ENCODE measurements around the gene GPR151. TPM values are rescaled to one million over a fixed set of nuclear protein-coding genes. Genes with fewer than 3 reads are reported as not detected.
A peak's percentile ranks its signal among the peaks of the same experiment; 100 is the strongest.

GPR151 gene
- total RNA-seq, 1 donor from 2014 or later, result not detected

- Histone ChIP-seq H3K4me2 (ENCODE audit: low read length) (no peak overlapping the region), H3K27ac (ENCODE audit: low read depth, low read length) (no peak overlapping the region), H3K9me3 (ENCODE audit: insufficient read depth, low read depth, low read length) (no peaks in the 10 kb centered on the region), H2AFZ (ENCODE audit: low read depth, low read length) (no peak overlapping the region), H3K27me3 (ENCODE audit: insufficient read depth, low read length) (no peaks in the 10 kb centered on the region), H3K79me2 (ENCODE audit: insufficient read depth, low read length) (no peaks in the 10 kb centered on the region), H3K4me3 (ENCODE audit: insufficient read depth, low read depth, low read length) (no peak overlapping the region), H4K20me1 (ENCODE audit: insufficient read depth, low read length) (no peaks in the 10 kb centered on the region), H3K4me1 (ENCODE audit: insufficient read depth, low read length) (no peaks in the 10 kb centered on the region), H3K36me3 (ENCODE audit: insufficient read depth, low read length) (peaks cover 25% of the 10 kb centered on the region), H3K9ac (ENCODE audit: low read length) (no peak overlapping the region)
- Mint-ChIP-seq H3K36me3 (ENCODE audit: low read depth, unreplicated experiment) (peaks cover 7% of the 10 kb centered on the region), H3K27me3 (ENCODE audit: low read depth, unreplicated experiment) (no peaks in the 10 kb centered on the region), H3K4me1 (ENCODE audit: low read depth, unreplicated experiment) (no peaks in the 10 kb centered on the region), H3K4me3 (ENCODE audit: unreplicated experiment) (no peak overlapping the region), H3K9me3 (ENCODE audit: unreplicated experiment) (no peaks in the 10 kb centered on the region), H3K27ac (ENCODE audit: unreplicated experiment) (no peak overlapping the region)
- no peak for DNase-seq (ENCODE audit: low read depth)
- TF ChIP-seq CTCF (IDR thresholded peaks at IDR 0.05; ENCODE audit: insufficient read depth, low read depth, low read length) (no peak), EZH2 (IDR thresholded peaks at IDR 0.05; ENCODE audit: insufficient read depth, low read length) (no peak)
- FAIRE-seq, result no peak
These were observed 1.4 kb downstream of the GPR151 start for GRCh38 chr5:146514575-146514974.

GRCh38 chr5:146513462-146513861 lies 2.5 kb downstream of the GPR151 start:
- no peak for DNase-seq (ENCODE audit: low read depth)
- no peaks in the 10 kb centered on the region for H3K9me3 Mint-ChIP-seq (ENCODE audit: unreplicated experiment)
- no peak overlapping the region for H3K27ac ChIP-seq (ENCODE audit: low read depth, low read length)
- peaks cover 29% of the 10 kb centered on the region for H3K36me3 ChIP-seq (ENCODE audit: insufficient read depth, low read length)
- no peak overlapping the region for H2AFZ ChIP-seq (ENCODE audit: low read depth, low read length)
- H3K4me2 ChIP-seq (ENCODE audit: low read length), result no peak overlapping the region
- H3K36me3 Mint-ChIP-seq (ENCODE audit: low read depth, unreplicated experiment), result peaks cover 7% of the 10 kb centered on the region
- no peaks in the 10 kb centered on the region for H3K27me3 Mint-ChIP-seq (ENCODE audit: low read depth, unreplicated experiment)
- no peaks in the 10 kb centered on the region for H3K4me1 ChIP-seq (ENCODE audit: insufficient read depth, low read length)
- no peaks in the 10 kb centered on the region for H4K20me1 ChIP-seq (ENCODE audit: insufficient read depth, low read length)
- no peak for TF ChIP-seq CTCF (IDR thresholded peaks at IDR 0.05; ENCODE audit: insufficient read depth, low read depth, low read length)
- no peak for TF ChIP-seq EZH2 (IDR thresholded peaks at IDR 0.05; ENCODE audit: insufficient read depth, low read length)
- H3K4me1 Mint-ChIP-seq (ENCODE audit: low read depth, unreplicated experiment), result no peaks in the 10 kb centered on the region
- no peak overlapping the region for H3K4me3 Mint-ChIP-seq (ENCODE audit: unreplicated experiment)
- H3K27ac Mint-ChIP-seq (ENCODE audit: unreplicated experiment), result no peak overlapping the region
- H3K9ac ChIP-seq (ENCODE audit: low read length), result no peak overlapping the region
- H3K79me2 ChIP-seq (ENCODE audit: insufficient read depth, low read length), result no peaks in the 10 kb centered on the region
- no peaks in the 10 kb centered on the region for H3K9me3 ChIP-seq (ENCODE audit: insufficient read depth, low read depth, low read length)
- no peak overlapping the region for H3K4me3 ChIP-seq (ENCODE audit: insufficient read depth, low read depth, low read length)
- no peak for FAIRE-seq
- H3K27me3 ChIP-seq (ENCODE audit: insufficient read depth, low read length), result no peaks in the 10 kb centered on the region

GRCh38 chr5:146510559-146511125 lies 5.3 kb downstream of the GPR151 start:
- Mint-ChIP-seq H3K9me3 (ENCODE audit: unreplicated experiment) (no peaks in the 10 kb centered on the region), H3K4me3 (ENCODE audit: unreplicated experiment) (no peak overlapping the region), H3K36me3 (ENCODE audit: low read depth, unreplicated experiment) (peaks cover 7% of the 10 kb centered on the region), H3K27ac (ENCODE audit: unreplicated experiment) (no peak overlapping the region), H3K27me3 (ENCODE audit: low read depth, unreplicated experiment) (no peaks in the 10 kb centered on the region), H3K4me1 (ENCODE audit: low read depth, unreplicated experiment) (no peaks in the 10 kb centered on the region)
- no peaks in the 10 kb centered on the region for H3K79me2 ChIP-seq (ENCODE audit: insufficient read depth, low read length)
- H3K36me3 ChIP-seq (ENCODE audit: insufficient read depth, low read length), result peaks cover 45% of the 10 kb centered on the region
- no peak overlapping the region for H3K4me3 ChIP-seq (ENCODE audit: insufficient read depth, low read depth, low read length)
- no peak overlapping the region for H2AFZ ChIP-seq (ENCODE audit: low read depth, low read length)
- H3K9ac ChIP-seq (ENCODE audit: low read length), result no peak overlapping the region
- no peaks in the 10 kb centered on the region for H3K9me3 ChIP-seq (ENCODE audit: insufficient read depth, low read depth, low read length)
- TF ChIP-seq EZH2 (IDR thresholded peaks at IDR 0.05; ENCODE audit: insufficient read depth, low read length), result no peak
- no peak for TF ChIP-seq CTCF (IDR thresholded peaks at IDR 0.05; ENCODE audit: insufficient read depth, low read depth, low read length)
- FAIRE-seq (no peak), DNase-seq (ENCODE audit: low read depth) (peak; percentile 3)
- no peaks in the 10 kb centered on the region for H4K20me1 ChIP-seq (ENCODE audit: insufficient read depth, low read length)
- no peaks in the 10 kb centered on the region for H3K4me1 ChIP-seq (ENCODE audit: insufficient read depth, low read length)
- H3K27me3 ChIP-seq (ENCODE audit: insufficient read depth, low read length), result no peaks in the 10 kb centered on the region
- no peak overlapping the region for H3K4me2 ChIP-seq (ENCODE audit: low read length)
- no peak overlapping the region for H3K27ac ChIP-seq (ENCODE audit: low read depth, low read length)

All from astrocyte (in vitro differentiated cells and primary cell).